Activated T-cell treated with anti-CD3 and anti-CD28 coated beads, Interleukin-2, amount 50 U/mL, for 72 hours (primary cell): ENCODE results near the gene LRIG1. TPM values are rescaled to one million over a fixed set of nuclear protein-coding genes. Genes with fewer than 3 reads are reported as not detected.

Source experiments
- ATAC-seq, 2 donors: fragments of 150-1000 bp; cut with Tn5 transposase; replicated peaks in 1 of 2; 2 replicates each; pipeline ENCODE4 v1.10.0; 2021; ENCODE audit warnings: moderate library complexity in 2 of 2, mild to moderate bottlenecking in 1 of 2
- DNase-seq, 2 donors: peaks; one replicate each; pipeline ENCODE4 v3.0.0; 2021 to 2022; ENCODE audit warnings: mixed read lengths in 1 of 2
- H3K27ac Mint-ChIP-seq: one replicate; pipeline ENCODE4 v1.8.0; 2022; ENCODE audit warnings: mild to moderate bottlenecking, moderate library complexity, mixed read lengths
- H3K27me3 Mint-ChIP-seq: one replicate; pipeline ENCODE4 v1.8.0; 2022; ENCODE audit warnings: low read depth, mixed read lengths
- H3K36me3 Mint-ChIP-seq, 2 donors: one replicate each; pipeline ENCODE4 v1.8.0; 2022; ENCODE audit warnings: mixed read lengths in 2 of 2, mild to moderate bottlenecking in 1 of 2; ENCODE audit not compliant: insufficient read depth in 2 of 2
- H3K4me1 Mint-ChIP-seq: one replicate; pipeline ENCODE4 v1.8.0; 2022; ENCODE audit warnings: low read depth, mixed read lengths
- H3K4me3 Mint-ChIP-seq, 2 donors: one replicate each; pipeline ENCODE4 v1.8.0; 2022; ENCODE audit warnings: mild to moderate bottlenecking in 2 of 2, mixed read lengths in 2 of 2, moderate library complexity in 2 of 2
- H3K9me3 Mint-ChIP-seq, 2 donors: one replicate each; pipeline ENCODE4 v1.8.0; 2022; ENCODE audit warnings: mixed read lengths in 2 of 2
- total RNA-seq, 2 donors: library from RNA; stranded (reverse); gene quantifications; one replicate each; pipeline ENCODE4 v1.2.3, GENCODE V29; 2022

LRIG1 gene
- total RNA-seq, 2 donors from 2014 or later: 21.6 to 44.8 TPM

DNA sequence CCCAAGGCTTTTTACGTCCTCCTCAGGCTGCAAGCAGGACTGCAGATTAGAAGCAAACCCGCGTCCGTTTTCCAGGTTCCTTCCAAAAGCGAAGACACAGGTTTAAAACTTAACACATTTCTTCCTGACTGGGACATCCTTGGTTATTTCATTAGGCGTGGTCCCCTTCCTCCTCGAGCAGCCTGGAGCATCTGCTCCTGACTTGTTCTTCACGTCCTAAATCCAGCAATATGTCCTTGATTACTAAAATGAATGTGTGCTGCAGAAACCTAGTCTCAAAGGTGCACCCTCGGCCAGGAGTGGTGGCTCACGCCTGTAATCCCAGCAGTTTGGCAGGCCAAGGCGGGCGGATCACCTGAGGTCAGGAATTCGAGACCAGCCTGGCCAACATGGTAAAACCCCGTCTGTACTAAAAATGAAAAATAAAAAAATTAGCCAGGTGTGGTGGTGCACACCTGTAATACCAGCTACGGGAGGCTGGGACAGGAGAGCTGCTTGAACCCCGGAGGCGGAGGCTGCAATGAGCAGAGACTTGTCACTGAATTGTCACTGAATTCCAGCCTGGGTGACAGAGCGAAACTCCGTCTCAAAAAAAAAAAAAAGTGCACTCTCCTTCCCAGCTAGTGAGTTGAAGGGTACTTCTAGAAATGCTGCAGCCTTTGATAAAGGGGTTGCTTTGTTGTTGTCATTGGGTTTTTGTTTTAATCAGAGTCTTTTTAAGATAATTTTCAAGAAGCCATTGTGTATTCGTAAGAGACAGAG is 842 bp upstream of the LRIG1 start:
- no peak overlapping the region for H3K27ac Mint-ChIP-seq
- H3K4me1 Mint-ChIP-seq: peaks cover 63% of the 10 kb centered on the region
- peak overlapping the region; percentile 85 to 91 for H3K4me3 Mint-ChIP-seq
- no peak for DNase-seq
- H3K9me3 Mint-ChIP-seq: no peaks in the 10 kb centered on the region
- no peak for ATAC-seq
- peaks cover 5 to 6% of the 10 kb centered on the region in 2 donors for H3K36me3 Mint-ChIP-seq
- peaks cover 40% of the 10 kb centered on the region for H3K27me3 Mint-ChIP-seq

DNA sequence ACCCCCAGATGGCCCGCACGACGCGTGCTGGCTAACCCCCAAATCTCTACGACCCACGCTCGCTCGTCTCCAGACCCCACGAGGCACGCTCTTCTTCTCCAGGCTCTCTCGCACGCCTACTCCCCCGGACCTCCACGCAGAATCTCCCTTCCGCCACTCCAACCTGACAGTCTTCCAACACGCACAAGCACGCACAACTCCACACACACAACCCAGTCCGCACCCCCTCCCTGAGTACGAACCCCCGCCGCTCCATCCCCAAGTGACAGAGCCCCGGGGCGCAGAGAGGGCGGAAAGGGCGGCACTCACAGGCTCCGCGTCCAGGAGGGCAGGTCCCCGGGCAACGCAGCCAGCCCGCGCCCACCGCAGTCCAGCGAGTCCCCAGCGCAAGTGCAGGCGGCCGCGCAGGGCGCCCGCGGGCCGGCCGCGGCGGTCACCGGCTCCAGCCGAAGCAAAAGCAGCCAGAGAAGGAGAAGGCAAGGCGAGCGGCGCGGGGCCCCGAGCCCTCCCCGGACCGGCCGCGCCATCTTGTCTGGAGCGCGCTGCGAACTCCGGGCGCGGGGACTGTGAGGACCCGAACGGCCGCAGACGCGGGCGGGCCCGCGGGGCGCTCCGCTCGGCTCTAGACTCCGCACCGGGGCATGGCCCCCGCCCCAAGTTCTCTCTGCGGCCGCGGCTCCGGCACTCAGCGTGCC is 794 bp downstream of the LRIG1 start:
- peak overlapping the region; percentile 80 for H3K27ac Mint-ChIP-seq
- no peaks in the 10 kb centered on the region for H3K9me3 Mint-ChIP-seq
- ATAC-seq: peak; percentile 23 to 29
- peak overlapping the region; percentile 95 to 98 for H3K4me3 Mint-ChIP-seq
- H3K4me1 Mint-ChIP-seq: peaks cover 77% of the 10 kb centered on the region
- peak; percentile 58 to 62 for DNase-seq
- peaks cover 40% of the 10 kb centered on the region for H3K27me3 Mint-ChIP-seq
- H3K36me3 Mint-ChIP-seq: peaks cover 5 to 6% of the 10 kb centered on the region in 2 donors

DNA sequence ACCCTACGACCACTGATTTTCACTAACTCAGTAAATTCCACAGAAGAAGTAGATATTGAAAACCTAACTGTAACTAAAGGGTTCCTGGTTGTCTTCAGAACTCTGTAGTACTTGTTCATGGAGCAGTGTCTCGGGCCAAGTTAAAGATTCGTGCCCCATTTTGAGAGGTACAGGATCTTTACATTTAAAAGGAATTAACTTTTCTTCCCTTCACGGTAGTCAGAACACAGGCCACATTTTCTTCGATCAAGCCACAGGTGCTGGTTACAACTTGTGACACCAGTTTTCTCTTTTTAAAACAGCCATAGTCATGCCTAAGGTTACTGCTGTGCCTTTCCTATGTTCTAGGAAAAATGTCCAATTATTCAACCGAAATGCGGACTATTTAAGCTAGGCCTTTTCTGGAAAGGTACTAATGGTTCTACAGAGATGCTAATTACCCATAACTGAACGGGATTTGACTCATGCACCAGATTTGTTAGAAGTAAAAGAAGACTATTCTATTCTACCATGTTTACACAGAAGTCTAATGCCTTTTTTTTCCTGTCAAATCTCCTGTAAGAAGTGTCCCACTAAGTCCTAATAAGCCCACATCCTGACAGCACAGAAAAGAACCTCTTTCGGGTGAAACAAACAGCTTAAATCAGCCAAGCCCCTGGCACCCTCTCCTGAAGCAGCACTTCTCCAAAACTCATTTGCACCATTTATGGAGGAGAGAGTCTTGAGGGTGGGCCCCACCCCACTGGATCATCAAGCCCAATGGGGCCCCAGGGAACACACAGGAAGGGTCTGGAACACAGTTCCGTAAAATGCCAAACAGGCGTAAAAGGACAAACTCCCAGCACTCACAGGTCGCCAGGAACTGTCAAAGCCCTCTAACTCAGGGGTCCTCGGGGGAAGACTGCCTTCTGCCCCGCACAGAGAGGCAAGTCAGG is 1.9 kb downstream of the LRIG1 start:
- H3K9me3 Mint-ChIP-seq: no peaks in the 10 kb centered on the region

DNA sequence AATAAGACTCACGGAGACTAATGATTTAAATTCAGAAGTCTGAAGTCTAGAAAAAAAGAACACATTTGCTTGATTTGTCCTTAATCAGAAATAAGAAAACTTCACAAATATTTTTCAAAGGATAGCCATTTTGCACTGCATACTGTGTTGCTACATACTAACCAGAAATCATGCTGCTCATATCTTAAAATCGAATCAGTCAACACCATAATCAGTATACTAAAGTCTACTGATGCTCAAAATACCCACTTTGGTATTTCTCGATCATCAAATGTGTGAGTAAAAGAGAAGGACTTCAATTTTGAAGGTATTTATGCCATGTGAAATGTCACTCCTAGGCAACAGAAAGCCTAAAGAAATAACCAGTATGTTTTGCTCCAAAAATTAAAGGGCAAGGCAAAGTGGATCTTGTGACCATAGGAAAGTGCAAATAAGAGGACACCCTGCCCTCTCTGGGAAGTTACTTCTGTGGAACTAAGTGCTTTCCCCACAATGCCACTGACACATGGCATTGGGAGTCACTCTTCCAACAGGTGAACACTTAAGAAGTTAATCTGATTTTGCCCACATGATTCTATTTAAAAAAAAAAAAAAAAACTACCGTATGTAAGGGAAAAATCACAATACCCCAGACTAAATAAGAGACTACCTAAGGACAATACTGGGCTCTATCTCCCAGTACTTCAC is 2.7 kb downstream of the LRIG1 start:
- Mint-ChIP-seq H3K27me3 (peaks cover 33% of the 10 kb centered on the region), H3K36me3 (peaks cover 5 to 6% of the 10 kb centered on the region in 2 donors), H3K4me3 (peak overlapping the region; percentile 95 to 98), H3K4me1 (peaks cover 90% of the 10 kb centered on the region), H3K27ac (peak overlapping the region; percentile 80), H3K9me3 (no peaks in the 10 kb centered on the region)
- DNase-seq (no peak), ATAC-seq (no peak)

More for the DNA sequence above, 1.9 kb downstream of the LRIG1 start:
- Mint-ChIP-seq H3K27me3 (peaks cover 40% of the 10 kb centered on the region), H3K36me3 (peaks cover 5 to 6% of the 10 kb centered on the region in 2 donors), H3K4me1 (peaks cover 87% of the 10 kb centered on the region), H3K4me3 (peak overlapping the region; percentile 95 to 98), H3K27ac (peak overlapping the region; percentile 80)
- DNase-seq (no peak), ATAC-seq (no peak)

DNA sequence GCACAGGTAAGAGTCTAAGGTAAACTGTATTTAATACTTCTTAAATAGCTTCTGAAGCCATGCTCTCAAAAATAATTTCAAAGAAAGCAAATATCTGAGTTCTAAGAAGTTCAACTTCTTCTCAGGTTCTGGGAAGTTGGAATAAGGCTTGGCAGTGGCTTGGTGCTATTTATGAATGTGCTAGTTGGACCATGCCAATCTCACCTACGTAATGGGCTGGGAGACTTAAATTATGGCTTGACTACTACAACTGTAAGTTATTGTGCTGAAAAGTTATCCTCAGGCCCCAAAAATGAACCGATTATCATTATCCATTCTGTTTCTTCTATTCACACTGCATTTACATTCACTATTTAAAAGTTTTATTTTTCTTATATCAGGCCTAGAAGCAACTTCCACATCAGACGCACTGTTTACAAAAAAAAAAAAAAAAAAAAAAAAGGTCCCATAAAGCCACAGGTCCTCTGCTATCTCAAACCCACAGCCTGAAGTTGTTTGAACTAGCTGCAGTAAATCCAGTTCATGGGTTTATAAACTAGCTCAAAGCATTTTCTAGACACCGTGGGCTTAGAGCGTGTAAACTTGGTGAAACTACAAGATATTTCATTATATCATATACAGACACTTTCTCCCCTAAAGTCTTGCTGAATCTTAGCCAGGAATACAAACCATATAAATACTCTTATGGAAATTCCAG is 3.4 kb downstream of the LRIG1 start:
- ATAC-seq (no peak), DNase-seq (no peak)
- Mint-ChIP-seq H3K4me1 (peaks cover 85% of the 10 kb centered on the region), H3K9me3 (no peaks in the 10 kb centered on the region), H3K27me3 (peaks cover 27% of the 10 kb centered on the region), H3K4me3 (peak overlapping the region; percentile 95 to 98), H3K36me3 (peaks cover 5 to 6% of the 10 kb centered on the region in 2 donors), H3K27ac (peak overlapping the region; percentile 80)

DNA sequence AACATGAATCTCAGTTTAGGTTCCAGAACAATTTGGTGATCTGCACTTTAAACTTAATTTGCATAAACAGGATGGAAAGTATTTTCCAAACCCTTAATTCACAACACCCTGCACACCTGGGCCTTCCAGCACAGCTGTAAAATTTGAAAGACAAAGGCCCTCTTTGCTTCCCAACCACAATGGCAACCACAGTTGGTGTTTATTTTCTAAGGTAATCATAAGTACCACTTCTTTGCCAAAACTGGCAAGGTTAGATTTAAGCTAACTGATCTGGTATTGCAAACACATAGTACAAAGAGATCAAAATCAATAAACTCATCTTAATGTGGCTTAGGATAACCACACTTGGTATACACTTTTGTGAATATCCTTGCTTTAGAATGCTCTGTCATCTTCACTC is 4.1 kb downstream of the LRIG1 start:
- Mint-ChIP-seq H3K4me1 (peaks cover 86% of the 10 kb centered on the region), H3K9me3 (no peaks in the 10 kb centered on the region), H3K4me3 (peak overlapping the region; percentile 55 to 95), H3K27ac (peak overlapping the region; percentile 72), H3K27me3 (peaks cover 21% of the 10 kb centered on the region), H3K36me3 (peaks cover 5 to 6% of the 10 kb centered on the region in 2 donors)
- no peak for DNase-seq
- no peak for ATAC-seq

DNA sequence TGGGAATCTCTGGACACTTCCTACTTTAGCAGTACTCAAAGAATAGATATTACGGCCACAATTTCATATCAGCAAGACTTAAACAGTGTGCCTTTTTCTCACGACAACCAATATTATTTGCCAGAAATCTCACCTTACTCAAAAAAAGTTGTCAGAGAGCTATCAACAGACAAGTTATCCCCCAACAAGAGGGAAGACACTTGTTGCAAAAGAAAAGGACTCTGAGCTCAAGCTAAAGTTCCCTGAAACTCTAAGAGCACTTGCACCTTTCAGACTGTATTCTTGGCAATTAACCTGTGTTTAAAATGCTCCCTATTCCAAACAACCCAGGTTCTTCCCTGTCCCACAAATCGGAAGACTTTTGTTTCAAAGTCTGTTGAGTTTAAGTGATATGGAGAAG is 4.5 kb downstream of the LRIG1 start:
- no peaks in the 10 kb centered on the region for H3K9me3 Mint-ChIP-seq
- H3K4me1 Mint-ChIP-seq: peaks cover 84% of the 10 kb centered on the region
- H3K27ac Mint-ChIP-seq: peak overlapping the region; percentile 39
- H3K4me3 Mint-ChIP-seq: peak overlapping the region; percentile 55 to 95
- DNase-seq (no peak), ATAC-seq (no peak)
- H3K36me3 Mint-ChIP-seq: peaks cover 5 to 6% of the 10 kb centered on the region in 2 donors
- peaks cover 16% of the 10 kb centered on the region for H3K27me3 Mint-ChIP-seq

DNA sequence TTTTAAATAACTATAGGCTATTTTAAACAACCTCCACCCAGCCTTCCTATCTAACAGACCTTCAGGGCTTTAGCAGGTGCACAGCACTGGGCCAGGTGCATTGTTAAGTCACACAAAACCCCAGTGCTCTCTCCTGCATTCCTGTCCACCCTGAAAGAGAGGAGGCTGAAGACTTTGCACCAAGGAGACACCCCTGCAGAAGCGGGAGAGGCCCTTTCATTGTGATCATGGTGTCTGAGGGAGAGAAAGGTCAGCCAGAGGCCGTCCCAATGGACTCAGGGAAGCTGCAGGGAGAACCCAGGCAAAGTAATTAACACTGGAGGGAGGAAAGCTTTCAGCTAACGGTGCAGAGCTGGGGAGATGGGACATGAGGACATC is 5.2 kb downstream of the LRIG1 start:
- no peak for ATAC-seq
- Mint-ChIP-seq H3K9me3 (no peaks in the 10 kb centered on the region), H3K4me3 (peak overlapping the region; percentile 25 to 95), H3K4me1 (peaks cover 86% of the 10 kb centered on the region), H3K27me3 (peaks cover 14% of the 10 kb centered on the region), H3K27ac (peak overlapping the region; percentile 43), H3K36me3 (peaks cover 5 to 6% of the 10 kb centered on the region in 2 donors)
- no peak for DNase-seq

DNA sequence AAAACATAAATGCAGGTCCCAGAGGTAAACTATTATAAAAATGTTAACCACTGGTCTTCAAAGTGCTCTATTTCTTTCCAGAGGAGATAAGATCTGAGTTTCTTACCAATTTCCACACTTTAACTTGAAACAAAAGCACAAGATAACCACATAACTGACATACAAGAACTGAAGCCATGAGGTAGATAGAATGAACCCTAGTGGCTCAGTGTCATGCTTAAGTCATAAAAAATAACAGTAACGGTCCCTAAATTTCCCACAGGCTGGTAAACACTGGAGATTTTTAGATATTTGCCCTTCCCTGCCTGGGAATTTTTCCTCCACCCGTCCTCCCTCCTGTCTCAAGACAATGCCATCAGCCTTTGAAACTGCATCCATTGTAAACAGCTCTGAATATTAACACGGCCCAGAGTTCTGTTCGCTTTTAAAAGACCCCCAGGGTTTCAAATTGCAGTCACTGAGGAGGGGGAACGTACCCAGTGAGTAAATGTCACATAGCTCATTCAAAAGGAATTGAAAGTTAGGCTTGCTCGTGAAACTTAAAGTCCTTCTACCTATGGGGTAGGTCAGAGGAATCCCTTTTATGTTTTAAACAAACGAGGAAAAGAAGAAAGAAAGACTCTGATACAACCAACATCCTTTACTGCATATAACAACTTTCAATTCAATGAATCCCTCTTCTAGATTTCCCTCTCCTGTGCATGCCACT is 5.7 kb downstream of the LRIG1 start:
- DNase-seq (no peak), ATAC-seq (peak; percentile 47 to 63)
- peaks cover 92% of the 10 kb centered on the region for H3K4me1 Mint-ChIP-seq
- peaks cover 5 to 6% of the 10 kb centered on the region in 2 donors for H3K36me3 Mint-ChIP-seq
- peak overlapping the region; percentile 43 for H3K27ac Mint-ChIP-seq
- no peaks in the 10 kb centered on the region for H3K9me3 Mint-ChIP-seq
- H3K4me3 Mint-ChIP-seq: peak overlapping the region; percentile 30 to 95
- H3K27me3 Mint-ChIP-seq: peaks cover 14% of the 10 kb centered on the region

DNA sequence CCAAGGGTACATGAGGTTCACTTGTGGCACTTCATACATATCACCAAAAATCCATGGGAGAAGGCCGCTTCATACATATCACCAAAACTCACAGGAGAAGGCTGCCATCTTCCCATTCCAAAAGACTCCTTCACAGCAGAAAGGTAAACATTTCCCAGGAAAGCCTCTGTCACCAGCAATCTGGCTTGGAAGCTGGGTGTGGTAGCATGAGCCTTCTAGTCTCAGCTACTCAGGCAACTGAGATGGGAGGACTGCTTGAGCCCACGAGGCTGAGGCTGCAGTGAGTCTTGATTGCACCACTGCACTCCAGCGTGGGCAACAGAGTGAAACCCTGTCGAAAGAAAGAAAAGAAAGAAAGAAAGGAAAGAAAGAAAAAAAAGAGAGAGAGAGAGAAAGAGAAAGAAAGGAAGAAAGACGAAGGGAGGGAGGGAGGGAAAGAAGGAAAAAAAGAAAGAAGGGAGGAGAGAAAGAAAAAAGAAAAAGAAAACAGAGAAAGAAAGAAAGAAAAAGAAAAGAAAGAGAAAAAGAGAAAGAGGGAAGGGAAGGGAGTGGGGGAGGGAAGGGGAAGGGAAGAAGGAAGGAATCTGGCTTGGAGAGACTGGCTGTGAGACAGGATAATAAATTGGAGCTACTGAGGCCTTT is 7.2 kb downstream of the LRIG1 start:
- H3K4me3 Mint-ChIP-seq: peak overlapping the region; percentile 35 to 87
- ATAC-seq (no peak), DNase-seq (no peak)
- peak overlapping the region; percentile 92 for H3K27ac Mint-ChIP-seq
- no peaks in the 10 kb centered on the region for H3K9me3 Mint-ChIP-seq
- H3K36me3 Mint-ChIP-seq: no peaks in the 10 kb centered on the region
- no peaks in the 10 kb centered on the region for H3K27me3 Mint-ChIP-seq
- peaks cover 93% of the 10 kb centered on the region for H3K4me1 Mint-ChIP-seq

DNA sequence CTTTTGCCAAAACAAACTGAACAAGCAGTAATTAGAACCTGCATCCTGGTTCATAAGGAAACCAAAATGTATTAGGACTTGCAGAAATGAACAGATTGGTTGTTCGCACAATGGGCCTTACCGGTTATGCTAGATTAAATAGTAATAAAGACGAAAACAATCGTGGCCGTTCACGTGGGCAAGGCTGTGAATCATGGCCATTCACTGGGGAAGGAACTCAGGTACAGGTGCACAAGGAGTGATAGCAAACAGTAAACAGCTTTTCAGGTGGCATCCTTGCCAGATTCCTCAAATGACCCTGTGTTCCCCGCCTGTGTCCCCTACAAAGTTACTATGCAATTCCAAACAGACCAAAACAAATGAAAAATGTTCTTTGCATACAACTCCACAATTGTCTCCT is 8.2 kb downstream of the LRIG1 start:
- Mint-ChIP-seq H3K27me3 (no peaks in the 10 kb centered on the region), H3K9me3 (no peaks in the 10 kb centered on the region), H3K27ac (peak overlapping the region; percentile 18), H3K36me3 (no peaks in the 10 kb centered on the region), H3K4me3 (peak overlapping the region in 1 of 2 donors; percentile 57), H3K4me1 (peaks cover 92% of the 10 kb centered on the region)
- ATAC-seq: no peak
- no peak for DNase-seq
